Measurements from ENCODE around the gene LNPEP. TPM values are rescaled to one million over a fixed set of nuclear protein-coding genes. Genes with fewer than 3 reads are reported as not detected.

LNPEP gene
- total and polyA plus RNA-seq, 2 of the 4 experiments (the other 2 are of a cell fraction) = 3.6 to 27.4 TPM

Small RNA genes lying within 50 kb of the gene (microRNA-seq; reads per million reads assigned to microRNA genes)
- gene RF00019 (ENCODE audit: insufficient read depth, insufficient read length) = not detected

Small RNA genes lying within 50 kb of the gene (small RNA-seq; reads per million reads assigned to genes)
- 0 reads per million in 5 experiments for gene RF00019

Other genes starting within 250 kb of the LNPEP start
- 17.8 and 22.2 TPM in 2 replicates for gene ERAP1, start 128.1 kb upstream of the LNPEP start, total RNA-seq (2012; rRNA removed)
- 24.2 and 27.2 TPM in 2 replicates for gene ERAP1, start 128.1 kb upstream of the LNPEP start, polyA plus RNA-seq (2012; rRNA removed)
- gene ERAP2, start 59.6 kb upstream of the LNPEP start, total RNA-seq (2012; rRNA removed) = 18.3 and 21.3 TPM in 2 replicates
- gene ERAP2, start 59.6 kb upstream of the LNPEP start, polyA plus RNA-seq (2012; rRNA removed) = 10.6 and 11.0 TPM in 2 replicates
- gene LIX1, start 206.5 kb downstream of the LNPEP start, total RNA-seq (2012; rRNA removed) = not detected in 2 replicates
- not detected in 2 replicates for gene LIX1, start 206.5 kb downstream of the LNPEP start, polyA plus RNA-seq (2012; rRNA removed)
- gene RIOK2, start 247.2 kb downstream of the LNPEP start, total RNA-seq (2012; rRNA removed) = 17.7 and 26.1 TPM in 2 replicates
- 9.2 and 10.7 TPM in 2 replicates for gene RIOK2, start 247.2 kb downstream of the LNPEP start, polyA plus RNA-seq (2012; rRNA removed)